Nephron progenitor cell (in vitro differentiated cells): ENCODE results near the gene MMP15.
"Not testable (repeated sequence)": the region's sequence is repeated elsewhere in the genome, so short reads cannot be mapped to it uniquely, and the experiment has no call there.

ENCODE experiments used
- DNase-seq: peaks from one replicate; pipeline ENCODE4 v3.0.0; 2021
- H3K27ac Mint-ChIP-seq: 2 replicates; pipeline ENCODE4 v1.8.0; 2021; ENCODE audit warnings: mild to moderate bottlenecking, moderate library complexity, mixed read lengths
- H3K27me3 Mint-ChIP-seq: 2 replicates; pipeline ENCODE4 v1.8.0; 2021; ENCODE audit warnings: mild to moderate bottlenecking, low read depth, mixed read lengths; ENCODE audit not compliant: poor library complexity
- H3K36me3 Mint-ChIP-seq: 2 replicates; pipeline ENCODE4 v1.8.0; 2021; ENCODE audit warnings: low read depth, mixed read lengths
- H3K4me1 Mint-ChIP-seq: 2 replicates; pipeline ENCODE4 v1.8.0; 2021; ENCODE audit warnings: mixed read lengths
- H3K4me3 Mint-ChIP-seq: 2 replicates; pipeline ENCODE4 v1.8.0; 2021; ENCODE audit warnings: mild to moderate bottlenecking, moderate library complexity, mixed read lengths
- H3K9me3 Mint-ChIP-seq: 2 replicates; pipeline ENCODE4 v1.8.0; 2021; ENCODE audit warnings: mild to moderate bottlenecking, moderate library complexity, mixed read lengths
- CTCF ChIP-seq: fragments of 200-600 bp; sonication (generic); IDR thresholded peaks from 2 replicates; pipeline ENCODE4 v1.5.0; 2021; ENCODE audit warnings: antibody characterized with exemption

Gene MMP15

GRCh38 chr16:58085584-58086251 is 60.2 kb downstream of the MMP15 start:
- Mint-ChIP-seq H3K4me1 (peaks cover 7% of the 10 kb centered on the region), H3K4me3 (no peak overlapping the region), H3K27me3 (peaks cover 4% of the 10 kb centered on the region), H3K36me3 (no peaks in the 10 kb centered on the region), H3K9me3 (no peaks in the 10 kb centered on the region), H3K27ac (peak overlapping the region; percentile 78)
- TF ChIP-seq CTCF, result no peak
- DNase-seq, result no peak

- Mint-ChIP-seq H3K4me3 (no peak overlapping the region), H3K9me3 (no peaks in the 10 kb centered on the region), H3K36me3 (no peaks in the 10 kb centered on the region), H3K4me1 (peaks cover 7% of the 10 kb centered on the region), H3K27ac (peak overlapping the region; percentile 49), H3K27me3 (peaks cover 4% of the 10 kb centered on the region)
- DNase-seq, result no peak
- TF ChIP-seq CTCF, result no peak
These were observed 61.0 kb downstream of the MMP15 start for GRCh38 chr16:58086381-58087208.

- H3K27ac Mint-ChIP-seq, result no peak overlapping the region
- H3K4me1 Mint-ChIP-seq, result peaks cover 13% of the 10 kb centered on the region
- no peaks in the 10 kb centered on the region for H3K36me3 Mint-ChIP-seq
- peaks cover 3% of the 10 kb centered on the region for H3K27me3 Mint-ChIP-seq
- no peak for DNase-seq
- no peak overlapping the region for H3K4me3 Mint-ChIP-seq
- no peaks in the 10 kb centered on the region for H3K9me3 Mint-ChIP-seq
- no peak for TF ChIP-seq CTCF
These were observed 61.8 kb downstream of the MMP15 start for GRCh38 chr16:58087209-58087913.

- Mint-ChIP-seq H3K36me3 (no peaks in the 10 kb centered on the region), H3K4me3 (no peak overlapping the region), H3K9me3 (no peaks in the 10 kb centered on the region), H3K27ac (no peak overlapping the region), H3K4me1 (peaks cover 15% of the 10 kb centered on the region), H3K27me3 (peaks cover 7% of the 10 kb centered on the region)
- no peak for DNase-seq
- TF ChIP-seq CTCF, result no peak
These were observed 62.5 kb downstream of the MMP15 start for GRCh38 chr16:58088091-58088490.

GRCh38 chr16:58090396-58090795 is 64.8 kb downstream of the MMP15 start:
- not testable (repeated sequence) for H3K36me3 Mint-ChIP-seq, H3K4me3 Mint-ChIP-seq, DNase-seq, H3K27ac Mint-ChIP-seq, H3K9me3 Mint-ChIP-seq
- Mint-ChIP-seq H3K27me3 (peaks cover 12% of the 10 kb centered on the region), H3K4me1 (peaks cover 15% of the 10 kb centered on the region)

GRCh38 chr16:58094026-58094425 is 68.5 kb downstream of the MMP15 start:
- no peak overlapping the region for H3K4me3 Mint-ChIP-seq
- no peaks in the 10 kb centered on the region for H3K9me3 Mint-ChIP-seq

More at GRCh38 chr16:58094026-58094425, 68.5 kb downstream of the MMP15 start:
- no peak overlapping the region for H3K27ac Mint-ChIP-seq
- H3K36me3 Mint-ChIP-seq, result no peaks in the 10 kb centered on the region
- H3K27me3 Mint-ChIP-seq, result peaks cover 12% of the 10 kb centered on the region
- no peak for DNase-seq
- TF ChIP-seq CTCF, result no peak
- H3K4me1 Mint-ChIP-seq, result peaks cover 19% of the 10 kb centered on the region
